KMS-11 (cell line): ENCODE results near the gene SLC1A7.

Experiments
- H2AFZ ChIP-seq: fragments of 200-600 bp; sonication (generic); 2 replicates; pipeline ENCODE4 v1.6.1; 2016; ENCODE audit warnings: antibody characterized with exemption, mixed run types, low read depth
- H3K27ac ChIP-seq: fragments of 200-600 bp; sonication (generic); 2 replicates; pipeline ENCODE4 v1.6.1; 2016; ENCODE audit warnings: mild to moderate bottlenecking, mixed run types
- H3K27me3 ChIP-seq: fragments of 200-600 bp; sonication (generic); 2 replicates; pipeline ENCODE4 v1.6.1; 2017; ENCODE audit warnings: mild to moderate bottlenecking, low read depth, mixed run types, moderate library complexity; ENCODE audit not compliant: insufficient read depth
- H3K36me3 ChIP-seq: fragments of 200-600 bp; sonication (generic); 2 replicates; pipeline ENCODE4 v1.6.1; 2017; ENCODE audit warnings: mild to moderate bottlenecking, mixed run types; ENCODE audit not compliant: insufficient read depth
- H3K4me1 ChIP-seq: fragments of 200-600 bp; sonication (generic); 2 replicates; pipeline ENCODE4 v1.6.1; 2016; ENCODE audit warnings: mild to moderate bottlenecking, low read depth, mixed run types; ENCODE audit not compliant: poor library complexity, severe bottlenecking
- H3K4me2 ChIP-seq: fragments of 200-600 bp; sonication (generic); 2 replicates; pipeline ENCODE4 v1.7.0; 2016; ENCODE audit warnings: mild to moderate bottlenecking, mixed run types
- H3K4me3 ChIP-seq: fragments of 200-600 bp; sonication (generic); IDR thresholded peaks from 2 replicates; pipeline ENCODE4 v1.6.1; 2017; ENCODE audit warnings: low read depth, low read length, mixed read lengths; ENCODE audit not compliant: insufficient read depth
- H3K79me2 ChIP-seq: fragments of 200-600 bp; sonication (generic); 2 replicates; pipeline ENCODE4 v1.6.1; 2016; ENCODE audit warnings: low read depth, mixed run types; ENCODE audit not compliant: insufficient read depth
- H3K9ac ChIP-seq: fragments of 200-600 bp; sonication (generic); 2 replicates; pipeline ENCODE4 v1.6.1; 2016; ENCODE audit warnings: mild to moderate bottlenecking, mixed run types
- H4K20me1 ChIP-seq: fragments of 200-600 bp; sonication (generic); 2 replicates; pipeline ENCODE4 v1.6.1; 2016; ENCODE audit warnings: mild to moderate bottlenecking, mixed run types; ENCODE audit not compliant: insufficient read depth
- CTCF ChIP-seq: fragments of 200-600 bp; sonication (generic); conservative IDR thresholded peaks from 2 replicates; pipeline ENCODE4 v1.6.1; 2017; ENCODE audit warnings: low read depth, mild to moderate bottlenecking, antibody characterized with exemption, low read length, moderate library complexity, mixed read lengths

The SLC1A7 gene

GRCh38 chr1:53176452-53177208, 34.2 kb upstream of the SLC1A7 start:
- no peaks in the 10 kb centered on the region for H3K27me3 ChIP-seq
- TF ChIP-seq CTCF = no peak
- no peaks in the 10 kb centered on the region for H3K4me1 ChIP-seq
- H3K36me3 ChIP-seq = no peaks in the 10 kb centered on the region
- no peak overlapping the region for H3K27ac ChIP-seq
- no peak overlapping the region for H3K9ac ChIP-seq
- H3K79me2 ChIP-seq = no peaks in the 10 kb centered on the region
- no peaks in the 10 kb centered on the region for H4K20me1 ChIP-seq
- H3K4me3 ChIP-seq = no peak overlapping the region
- H2AFZ ChIP-seq = no peak overlapping the region
- H3K4me2 ChIP-seq = no peak overlapping the region

- no peak overlapping the region for H3K4me2 ChIP-seq
- H3K79me2 ChIP-seq = no peaks in the 10 kb centered on the region
- H2AFZ ChIP-seq = no peak overlapping the region
- H4K20me1 ChIP-seq = no peaks in the 10 kb centered on the region
- H3K36me3 ChIP-seq = no peaks in the 10 kb centered on the region
- H3K27me3 ChIP-seq = no peaks in the 10 kb centered on the region
- no peak overlapping the region for H3K4me3 ChIP-seq
- H3K9ac ChIP-seq = no peak overlapping the region
- H3K27ac ChIP-seq = no peak overlapping the region
- no peak for TF ChIP-seq CTCF
- no peaks in the 10 kb centered on the region for H3K4me1 ChIP-seq
Observed at GRCh38 chr1:53174971-53175913, 32.8 kb upstream of the SLC1A7 start.

- H3K36me3 ChIP-seq = no peaks in the 10 kb centered on the region
- no peak overlapping the region for H3K9ac ChIP-seq
- no peak overlapping the region for H3K4me2 ChIP-seq
- H4K20me1 ChIP-seq = no peaks in the 10 kb centered on the region
- no peak overlapping the region for H3K27ac ChIP-seq
- H3K79me2 ChIP-seq = no peaks in the 10 kb centered on the region
- H3K4me1 ChIP-seq = no peaks in the 10 kb centered on the region
- H3K4me3 ChIP-seq = no peak overlapping the region
- H2AFZ ChIP-seq = no peak overlapping the region
- no peak for TF ChIP-seq CTCF
- H3K27me3 ChIP-seq = no peaks in the 10 kb centered on the region
Observed at GRCh38 chr1:53172426-53173128, 30.1 kb upstream of the SLC1A7 start.

- H3K27me3 ChIP-seq = no peaks in the 10 kb centered on the region
- no peak overlapping the region for H3K27ac ChIP-seq
- no peaks in the 10 kb centered on the region for H3K4me1 ChIP-seq
- H3K4me3 ChIP-seq = no peak overlapping the region
- no peaks in the 10 kb centered on the region for H3K79me2 ChIP-seq
- no peaks in the 10 kb centered on the region for H3K36me3 ChIP-seq
- TF ChIP-seq CTCF = no peak
- H3K4me2 ChIP-seq = no peak overlapping the region
- H2AFZ ChIP-seq = no peak overlapping the region
- no peaks in the 10 kb centered on the region for H4K20me1 ChIP-seq
- H3K9ac ChIP-seq = no peak overlapping the region
Observed at GRCh38 chr1:53166912-53167311, 24.5 kb upstream of the SLC1A7 start.
